Activated CD4-positive, CD25-positive, alpha-beta regulatory T cell treated with anti-CD3 and anti-CD28 coated beads, Interleukin-2, amount 50 U/mL, for 16 hours (primary cell): Measurements from ENCODE around the gene MARCHF11.

Source experiments
- DNase-seq: peaks from one replicate; pipeline ENCODE4 v3.0.0-alpha.2; 2020; ENCODE audit warnings: low read depth, low spot score

Gene MARCHF11

GRCh38 chr5:16179511-16179935 is at the start of gene MARCHF11:
TSS of gene MARCHF11 (minus strand) at chr5:16179791. CDS start at chr5:16179575, 216 bp downstream.
- no peak for DNase-seq

GRCh38 chr5:16225927-16226326 is 46.3 kb upstream of the MARCHF11 start:
- no peak for DNase-seq

DNA sequence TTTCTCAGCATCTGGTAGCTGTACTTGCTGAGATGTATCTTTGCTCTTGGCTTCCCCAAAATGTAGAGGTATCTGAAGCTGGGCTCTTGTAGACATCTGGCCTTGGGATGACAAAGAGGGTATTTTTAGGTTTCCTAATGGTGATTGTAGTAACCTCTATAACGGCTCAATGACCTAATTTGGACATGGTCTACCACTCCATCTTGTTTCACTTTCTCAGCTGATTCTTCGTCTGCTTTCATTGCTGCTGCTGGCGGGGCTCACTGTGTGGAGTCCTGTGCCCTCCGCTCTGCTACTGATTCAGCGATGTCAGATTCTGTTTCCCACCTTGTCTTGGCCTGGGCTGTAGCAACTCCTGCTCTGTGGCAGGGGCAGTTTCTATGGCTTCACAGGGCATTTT is 12.7 kb upstream of the MARCHF11 start:
- no peak for DNase-seq

GRCh38 chr5:16180789-16181082 is 1.1 kb upstream of the MARCHF11 start:
- no peak for DNase-seq

- DNase-seq, result no peak
These were observed 571 bp upstream of the MARCHF11 start for GRCh38 chr5:16179936-16180788.

DNA sequence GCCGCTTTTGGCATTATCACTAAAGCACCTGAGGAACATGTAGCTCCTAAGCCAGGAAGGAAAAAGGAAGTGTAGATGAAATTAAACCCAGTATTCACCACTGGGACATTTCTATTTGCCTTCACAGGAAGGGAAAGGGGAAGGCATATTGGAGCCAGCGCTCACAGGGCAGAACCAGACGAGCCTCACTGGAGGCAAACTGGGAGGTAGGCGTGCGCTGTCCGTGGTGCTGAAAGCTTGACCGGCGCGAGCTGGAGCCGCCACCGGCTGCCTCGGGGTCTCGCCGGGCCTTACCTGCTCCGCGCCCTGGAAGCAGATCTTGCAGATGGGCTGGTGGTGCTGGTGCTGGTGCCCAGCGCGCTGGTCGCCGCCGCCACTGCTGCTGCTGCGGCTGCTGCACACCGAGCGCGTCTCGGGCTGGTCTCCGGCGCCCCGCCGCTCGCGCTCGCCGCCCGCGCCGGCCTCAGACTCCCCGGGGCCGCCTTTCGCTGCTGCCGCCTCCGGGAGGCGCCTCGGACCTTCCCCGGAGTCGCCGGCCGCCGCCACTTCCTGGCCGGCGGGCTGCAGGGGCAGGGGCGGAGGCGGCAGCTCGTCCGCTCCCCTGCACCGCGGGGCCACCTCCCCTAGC is 732 bp downstream of the MARCHF11 start:
- DNase-seq, result no peak

- DNase-seq, result no peak
These were observed 10.0 kb downstream of the MARCHF11 start for GRCh38 chr5:16169550-16169949.

- DNase-seq, result no peak
These were observed 18.9 kb downstream of the MARCHF11 start for GRCh38 chr5:16160706-16161105.

DNA sequence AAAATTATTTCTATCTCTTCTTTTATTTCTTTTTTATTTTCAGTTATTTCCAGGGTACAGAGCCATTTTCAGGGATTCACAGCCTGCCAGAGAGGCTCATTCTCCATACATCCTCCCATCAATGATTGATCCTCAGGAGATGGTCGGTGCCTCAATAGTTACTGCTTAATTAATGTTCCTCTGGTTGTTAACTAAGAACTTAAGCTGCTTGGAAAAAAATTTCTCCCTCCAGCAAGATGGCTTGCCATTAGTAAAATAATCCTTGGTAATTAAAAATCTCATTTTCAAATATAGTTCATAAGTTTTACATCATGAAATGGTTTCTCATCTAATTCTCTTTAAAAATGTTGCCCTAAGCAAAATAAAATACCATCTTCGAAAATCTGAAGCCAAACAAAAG is 20.0 kb downstream of the MARCHF11 start:
- no peak for DNase-seq

GRCh38 chr5:16156152-16156551 is 23.4 kb downstream of the MARCHF11 start:
- DNase-seq, result no peak

DNA sequence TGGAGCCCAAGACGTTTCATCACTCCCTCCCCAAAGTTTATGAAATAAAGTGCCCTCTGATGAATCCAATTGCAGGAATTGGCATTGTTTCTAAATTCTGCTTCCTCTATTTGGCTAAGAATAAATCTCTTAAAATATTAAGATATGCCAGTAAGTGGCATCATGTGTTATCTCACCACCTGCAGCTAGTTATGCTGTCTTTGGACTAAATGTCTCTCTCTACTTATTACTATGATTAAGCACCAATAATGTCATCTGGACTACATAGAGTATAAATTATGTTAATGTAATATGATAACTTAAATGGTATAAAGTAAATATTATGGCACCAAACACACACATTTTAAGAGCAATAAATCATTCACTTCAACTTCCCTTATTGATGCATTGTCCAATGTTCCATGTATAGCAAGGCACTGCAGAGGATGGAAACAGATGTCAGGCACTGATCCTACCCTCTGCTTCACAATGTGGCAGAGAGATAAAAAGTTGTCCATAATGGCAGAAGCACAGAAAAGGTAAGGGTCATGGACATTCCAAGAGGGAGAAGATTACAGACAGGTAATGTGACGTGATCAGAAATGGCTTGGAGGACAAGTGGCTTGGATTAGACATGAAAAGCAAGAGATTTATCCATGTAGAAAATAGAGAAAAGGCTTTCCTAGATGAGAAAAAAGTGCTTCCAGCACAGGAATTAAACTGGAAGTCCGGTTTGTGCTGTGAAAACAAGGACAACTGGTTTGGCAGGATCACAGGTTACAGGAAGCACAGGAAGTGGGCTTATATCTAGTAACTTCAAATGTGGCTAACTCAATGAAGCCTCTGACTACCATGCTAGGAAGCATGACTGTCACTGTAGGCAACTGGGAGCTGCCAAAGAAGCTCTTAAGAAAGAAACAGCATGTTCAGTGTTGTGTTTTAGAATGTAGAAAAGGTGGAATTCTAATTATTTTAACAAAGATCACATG is 26.7 kb downstream of the MARCHF11 start:
- no peak for DNase-seq

- DNase-seq, result no peak
These were observed 30.0 kb downstream of the MARCHF11 start for GRCh38 chr5:16149621-16150020.

- no peak for DNase-seq
These were observed 32.3 kb downstream of the MARCHF11 start for GRCh38 chr5:16147179-16147900.

DNA sequence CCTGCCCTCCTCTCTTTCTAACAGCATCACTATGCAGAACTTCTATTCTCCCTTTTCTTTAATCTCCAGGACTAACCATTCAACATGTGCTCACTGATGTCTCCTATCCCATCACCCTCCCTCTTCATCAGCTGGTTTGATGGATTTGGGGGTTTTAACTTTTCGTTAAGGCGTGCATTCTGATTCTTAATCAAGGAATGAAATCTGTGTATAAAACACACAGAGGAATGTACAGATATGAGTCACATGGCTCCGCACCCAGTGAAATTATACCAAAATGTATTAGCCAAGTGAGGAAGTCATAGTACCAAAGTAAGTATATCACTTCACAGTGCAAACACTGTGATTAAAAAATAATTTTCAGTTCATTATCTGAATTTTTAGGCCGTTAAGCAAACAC is 35.2 kb downstream of the MARCHF11 start:
- DNase-seq, result no peak

DNA sequence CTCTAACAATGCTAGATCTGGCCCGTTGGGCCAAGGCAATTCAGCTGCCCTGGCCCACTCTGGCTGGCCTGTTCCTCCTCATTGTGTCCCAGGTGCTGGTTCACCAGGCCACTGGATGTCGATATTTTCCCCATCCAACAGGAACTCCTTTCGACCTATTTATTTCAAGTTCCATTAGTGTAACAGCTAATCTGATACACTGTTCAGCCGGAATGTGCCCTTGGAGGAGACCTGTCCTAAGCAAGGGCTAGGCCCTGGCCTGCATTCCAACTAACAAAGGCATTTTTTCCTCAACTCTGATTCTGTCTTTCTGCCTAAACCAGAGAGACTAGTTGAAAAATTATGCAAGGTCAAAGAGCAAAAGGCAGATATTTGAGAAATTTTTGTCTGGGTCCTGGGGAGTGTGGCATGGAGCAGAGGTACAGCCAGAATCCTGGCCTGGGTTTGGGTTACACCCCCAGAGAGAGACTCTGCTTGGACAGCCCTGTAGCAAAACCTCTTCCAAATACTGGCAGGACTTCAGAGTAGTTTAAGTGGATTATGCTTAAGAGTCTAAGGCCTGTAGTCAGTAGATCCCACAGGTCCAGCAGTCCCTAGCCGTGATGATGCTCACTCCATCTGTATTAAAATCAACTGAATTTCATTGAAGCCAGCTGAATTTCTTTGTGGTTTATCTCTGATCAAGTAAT is 36.1 kb downstream of the MARCHF11 start:
- DNase-seq, result no peak

- DNase-seq, result no peak
These were observed 38.6 kb downstream of the MARCHF11 start for GRCh38 chr5:16140944-16141343.

- no peak for DNase-seq
These were observed 39.2 kb downstream of the MARCHF11 start for GRCh38 chr5:16140417-16140816.

- DNase-seq, result no peak
These were observed 42.4 kb downstream of the MARCHF11 start for GRCh38 chr5:16137177-16137576.

DNA sequence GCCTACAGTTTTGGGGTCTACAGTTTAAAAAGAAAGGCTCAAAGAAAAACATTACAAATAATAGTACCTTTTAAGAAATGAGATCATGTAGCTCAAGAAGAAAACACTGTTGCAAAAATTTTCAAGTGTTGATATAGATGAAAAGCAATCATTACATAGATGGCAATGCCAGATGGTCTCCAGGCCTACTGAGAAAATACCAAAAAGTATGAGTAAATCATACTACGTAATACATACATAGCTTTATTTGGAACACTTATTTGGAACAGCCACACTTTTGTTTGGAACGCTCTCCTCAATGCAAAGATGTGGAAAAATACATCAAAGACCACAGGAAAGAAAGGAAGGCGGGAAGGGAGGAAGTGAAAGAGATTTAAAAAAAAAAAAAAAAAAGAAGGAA is 44.1 kb downstream of the MARCHF11 start:
- no peak for DNase-seq

DNA sequence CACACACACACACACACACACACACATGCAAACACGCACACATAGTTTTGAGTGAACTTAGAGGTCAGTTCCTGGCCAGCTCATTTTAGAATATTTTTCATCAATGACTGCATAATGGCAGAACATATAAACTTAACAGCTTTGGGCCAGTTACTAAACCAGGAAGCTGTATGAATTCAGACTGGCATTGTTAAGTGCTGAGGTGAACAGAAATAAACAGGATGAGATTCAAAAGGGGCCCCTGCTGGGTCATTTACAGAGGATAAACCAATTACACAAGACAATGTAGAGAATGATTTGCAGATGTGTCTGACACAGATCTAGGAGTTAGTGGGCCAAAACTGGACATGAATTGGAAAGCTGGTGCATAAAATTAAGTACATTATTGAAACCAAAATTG is 44.6 kb downstream of the MARCHF11 start:
- no peak for DNase-seq

- no peak for DNase-seq
These were observed 45.4 kb downstream of the MARCHF11 start for GRCh38 chr5:16134204-16134603.
